ENCODE measurements around the gene KCNIP1.

GRCh38 chr5:170756691-170757090 lies 252.9 kb downstream of the KCNIP1 start:
- TF ChIP-seq POLR2AphosphoS5 (IDR thresholded peaks at IDR 0.05; ENCODE audit: low read depth, low read length) (no peak), CEBPB (IDR thresholded peaks at IDR 0.05; ENCODE audit: low read depth, low read length) (no peak), CTCF (IDR thresholded peaks at IDR 0.05; ENCODE audit: control extremely low read depth in 1 of 3, insufficient read depth in 1 of 3, low read depth in 1 of 3, low read length in 3 of 3) (no peak), HDAC2 (IDR thresholded peaks at IDR 0.05; ENCODE audit: borderline replicate concordance in 1 of 2, low read depth in 2 of 2, low read length in 2 of 2) (no peak), BACH1 (IDR thresholded peaks at IDR 0.05; ENCODE audit: low read length) (no peak), HDAC6 (IDR thresholded peaks at IDR 0.05; ENCODE audit: low read depth, low read length) (no peak), GABPA (IDR thresholded peaks at IDR 0.05; ENCODE audit: borderline replicate concordance, insufficient read depth, low read length) (no peak)

Measured in H1 (cell line).